ENCODE results near the gene CCDC134. TPM values are rescaled to one million over a fixed set of nuclear protein-coding genes. Genes with fewer than 3 reads are reported as not detected.

CCDC134 gene
- total and polyA plus RNA-seq, 2 of the 8 experiments (the other 6 are each of a cell fraction or from before 2014, with no cell fraction given): 7.7 to 20.0 TPM

- no peak overlapping the region for H4K91ac ChIP-seq (replicated peaks; ENCODE audit: insufficient read length, low read length)
- H4K20me1 ChIP-seq (replicated peaks in 1 of 2; ENCODE audit: control insufficient read depth in 1 of 2, insufficient read depth in 2 of 2, low read length in 2 of 2): peaks cover 0 to 8% of the 10 kb centered on the region in 2 experiments
- H3K27me3 ChIP-seq (replicated peaks in 1 of 4; ENCODE audit: control insufficient read depth in 3 of 4, extremely low read depth in 1 of 4, insufficient read depth in 3 of 4, low read length in 3 of 4): no peaks in the 10 kb centered on the region; a peak in 1 of 7 replicates
- no peak overlapping the region; a peak in 1 of 7 replicates for H3K9ac ChIP-seq (replicated peaks in 1 of 4; ENCODE audit: extremely low read depth in 1 of 4, low read depth in 3 of 4, low read length in 3 of 4)
- no peak overlapping the region for H3K27ac ChIP-seq (ENCODE audit: low read depth, low read length)
- H2AFZ ChIP-seq (ENCODE audit: low read length): no peak overlapping the region
- FAIRE-seq (peak; percentile 36), DNase-seq (ENCODE audit: low read depth in 1 of 2, low spot score in 2 of 2) (no peak)
- H3K79me2 ChIP-seq (ENCODE audit: control insufficient read depth in 1 of 2, insufficient read depth in 2 of 2, low read length in 2 of 2): no peaks in the 10 kb centered on the region
- no peak overlapping the region; the same call in 1 of the 2 replicates for H3K18ac ChIP-seq (ENCODE audit: extremely low read depth, low read length)
- peaks cover 2 to 11% (median 6%) of the 10 kb centered on the region in 4 experiments for H3K4me1 ChIP-seq (replicated peaks in 1 of 4; ENCODE audit: control insufficient read depth in 3 of 4, insufficient read depth in 4 of 4, low read length in 3 of 4)
- H2BK15ac ChIP-seq (ENCODE audit: low read length): no peak overlapping the region
- no peak overlapping the region for H3K4me2 ChIP-seq (ENCODE audit: insufficient read depth in 1 of 2, low read depth in 2 of 2, low read length in 2 of 2)
- no peaks in the 10 kb centered on the region for H3K9me3 ChIP-seq (ENCODE audit: insufficient read depth in 2 of 2, low read depth in 1 of 2, low read length in 1 of 2)
- no peak overlapping the region for H3K56ac ChIP-seq (replicated peaks; ENCODE audit: insufficient read length, low read depth, low read length)
- no peak for TF ChIP-seq KDM4A (IDR thresholded peaks at IDR 0.05; ENCODE audit: low read depth, low read length, severe bottlenecking)
- H3K4ac ChIP-seq (replicated peaks; ENCODE audit: insufficient read length, low read depth, low read length): no peak overlapping the region
- H3K23ac ChIP-seq (ENCODE audit: insufficient read length): no peak overlapping the region
- H4K8ac ChIP-seq (ENCODE audit: extremely low read depth, insufficient read depth, low read length): no peak overlapping the region
- no peak overlapping the region for H2BK120ac ChIP-seq (replicated peaks; ENCODE audit: low read depth, low read length)
- H2BK20ac ChIP-seq (ENCODE audit: low read length): no peak overlapping the region
- ChIA-PET POLR2A (ENCODE audit: partially characterized antibody) (interaction anchor here (1.1 kb wide), 1 partner anchor 23 kb away, joined by 4 read pairs; the partner anchor contains the start of gene CCDC134), CTCF (ENCODE audit: partially characterized antibody) (interaction anchor here (1.1 kb wide), 1 partner anchor 22 kb away, joined by 3 read pairs; no protein-coding TSS in a partner anchor)
- H4K5ac ChIP-seq (ENCODE audit: insufficient read length, low read depth, low read length): no peak overlapping the region
- H2BK5ac ChIP-seq (ENCODE audit: low read depth, low read length): peak overlapping the region; percentile 79; the same call in 1 of the 2 replicates
- 0 out of 2 replicates have a peak overlapping the region, but pooled peaks have one; percentile 39 for H2BK12ac ChIP-seq (ENCODE audit: low read depth, low read length)
- 75% methylated on average over 6 of the region's 6 CpGs; no CpG with 5 or more reads in 1 of the 2 experiments for WGBS, 2 experiments (ENCODE audit: extremely low coverage in 1 of 2, insufficient coverage in 1 of 2, insufficient read length in 1 of 2, insufficient replicate concordance in 2 of 2, low coverage in 1 of 2, low lambda C conversion rate in 2 of 2, missing lambda C conversion rate in 1 of 2)
- no peaks in the 10 kb centered on the region for H3K23me2 ChIP-seq (ENCODE audit: low read depth, low read length)
- peaks cover 8% of the 10 kb centered on the region for H3K79me1 ChIP-seq (ENCODE audit: low read depth, low read length)
- H2AK5ac ChIP-seq (ENCODE audit: low read depth, low read length): peak overlapping the region; percentile 93
- no peak overlapping the region for H3K4me3 ChIP-seq (ENCODE audit: extremely low read depth in 1 of 4, insufficient read depth in 2 of 4, low read depth in 3 of 4, low read length in 4 of 4)
- H3K36me3 ChIP-seq (ENCODE audit: control insufficient read depth in 2 of 4, insufficient read depth in 4 of 4, low read length in 3 of 4): peaks cover 0 to 4% (median 3%) of the 10 kb centered on the region in 4 experiments; a peak in 2 of 8 replicates
- no peak overlapping the region for H3K14ac ChIP-seq (ENCODE audit: insufficient read length)
These were observed 23.3 kb downstream of the CCDC134 start for GRCh38 chr22:41823797-41824196.

Data from H1 (cell line).